Upper lobe of left lung (tissue), 4 donors: ENCODE measurements around the gene SLC25A25.

Source experiments
- CTCF ChIP-seq, 6 experiments: fragments of 450-650 bp in 4 of 6; fragments of 200-600 bp in 2 of 6; sonication (generic) in 2 of 6; IDR thresholded peaks; one replicate each; pipeline ENCODE4 v1.5.1; 2016 to 2019; ENCODE audit warnings: antibody characterized with exemption in 6 of 6
- EP300 ChIP-seq, 4 donors: sonication (generic); formaldehyde crosslinking; IDR thresholded peaks; one replicate each; pipeline ENCODE4 v1.5.1; 2017; ENCODE audit warnings: antibody characterized with exemption in 4 of 4, control low read depth in 2 of 4
- POLR2A ChIP-seq, 4 donors: fragments of 450-650 bp; IDR thresholded peaks; one replicate each; pipeline ENCODE4 v1.5.1; 2016 to 2017; ENCODE audit warnings: antibody characterized with exemption in 4 of 4, mild to moderate bottlenecking in 2 of 4
- POLR2AphosphoS5 ChIP-seq, 2 donors: sonication (generic); formaldehyde crosslinking; IDR thresholded peaks; one replicate each; pipeline ENCODE4 v1.5.1; 2017; ENCODE audit warnings: antibody characterized with exemption in 2 of 2

GRCh38 chr9:128042043-128042442 lies 26.0 kb upstream of the SLC25A25 start:
- TF ChIP-seq POLR2AphosphoS5 (IDR thresholded peaks at IDR 0.05): no peak
- TF ChIP-seq CTCF (IDR thresholded peaks at IDR 0.05): no peak
- TF ChIP-seq POLR2A (IDR thresholded peaks at IDR 0.05): no peak
- TF ChIP-seq EP300 (IDR thresholded peaks at IDR 0.05): no peak
